Erythroblast (primary cell): Measurements from ENCODE around the gene PLXNC1.

ENCODE experiments used
- GATA1 ChIP-seq: IDR thresholded peaks from 2 replicates; pipeline ENCODE4 v1.6.1; 2011; ENCODE audit warnings: low read depth, mild to moderate bottlenecking, control low read depth, low read length, moderate library complexity
- POLR2A ChIP-seq: IDR thresholded peaks from 2 replicates; pipeline ENCODE4 v1.6.1; 2011; ENCODE audit warnings: mild to moderate bottlenecking, low read length

DNA sequence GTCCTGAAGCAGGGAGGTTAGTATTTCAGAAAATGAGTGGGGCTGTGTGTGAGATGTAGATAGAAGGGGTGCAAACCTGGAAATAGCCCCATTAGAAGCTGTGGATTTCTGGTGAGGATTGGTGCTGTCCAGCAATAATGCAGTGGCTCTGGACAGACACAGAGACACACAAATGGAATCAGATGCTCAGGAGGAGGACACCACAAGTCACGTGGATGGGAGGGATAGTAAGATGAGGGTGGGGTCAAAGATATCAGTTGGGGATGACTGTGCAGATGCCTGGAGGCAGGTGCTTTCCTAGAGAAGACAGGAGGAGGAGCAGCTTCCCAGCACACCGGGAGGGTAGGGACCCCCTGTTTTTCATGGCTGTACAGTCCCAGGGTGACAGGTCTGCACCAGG lies 136.5 kb downstream of the PLXNC1 start:
- TF ChIP-seq POLR2A (no peak), GATA1 (no peak)
